ENCODE measurements around the gene ADSL. TPM values are rescaled to one million over a fixed set of nuclear protein-coding genes. Genes with fewer than 3 reads are reported as not detected.

The ADSL gene
- total and polyA plus RNA-seq, 2 of the 4 experiments (the other 2 are of a cell fraction), result 93.6 to 229 TPM

- Histone ChIP-seq H3K4me3 (ENCODE audit: insufficient read depth, low read depth, low read length) (no peak overlapping the region), H4K20me1 (ENCODE audit: insufficient read depth, low read length) (peaks cover 4% of the 10 kb centered on the region; the same call in 1 of the 2 replicates), H3K27ac (ENCODE audit: insufficient read depth, low read length) (no peak overlapping the region), H4K5ac (ENCODE audit: low read depth, low read length) (no peak overlapping the region), H3K9ac (ENCODE audit: low read depth, low read length) (no peak overlapping the region), H3K4me1 (ENCODE audit: control insufficient read depth, insufficient read depth, low read length) (no peaks in the 10 kb centered on the region), H3K4ac (ENCODE audit: low read depth, low read length) (no peak overlapping the region), H3K56ac (ENCODE audit: extremely low read depth, insufficient read depth, low read length) (no peak overlapping the region), H4K91ac (ENCODE audit: insufficient read depth, low read depth, low read length) (no peak overlapping the region), H2AK9ac (replicated peaks; ENCODE audit: low read depth, low read length, poor library complexity) (no peak overlapping the region), H2BK15ac (ENCODE audit: low read depth, low read length) (no peak overlapping the region), H3K4me2 (ENCODE audit: low read depth, low read length) (no peak overlapping the region), H3K9me1 (ENCODE audit: insufficient read depth, low read length) (peaks cover 11% of the 10 kb centered on the region), H3K27me3 (ENCODE audit: control insufficient read depth, insufficient read depth, low read length) (no peaks in the 10 kb centered on the region), H4K8ac (ENCODE audit: low read depth in 2 of 2, low read length in 2 of 2) (no peak overlapping the region), H3K9me3 (ENCODE audit: control insufficient read depth, insufficient read depth, low read length) (no peaks in the 10 kb centered on the region), H2AFZ (replicated peaks; ENCODE audit: low read length, poor library complexity) (no peak overlapping the region), H3K23ac (ENCODE audit: low read depth, low read length) (no peak overlapping the region), H2BK120ac (ENCODE audit: low read depth, low read length) (no peak overlapping the region), H3K36me3 (ENCODE audit: control insufficient read depth, insufficient read depth, low read length) (peaks cover 33% of the 10 kb centered on the region), H2BK20ac (ENCODE audit: low read depth, low read length) (no peak overlapping the region), H3K14ac (replicated peaks; ENCODE audit: low read depth, low read length) (no peak overlapping the region), H2AK5ac (ENCODE audit: low read depth, low read length) (no peak overlapping the region), H2BK5ac (ENCODE audit: low read depth, low read length, poor library complexity, severe bottlenecking) (no peak overlapping the region), H3K18ac (ENCODE audit: low read depth, low read length) (no peak overlapping the region), H3K79me1 (ENCODE audit: low read depth in 1 of 2, low read length in 2 of 2) (peaks cover 11 to 32% of the 10 kb centered on the region in 2 experiments)
- intact Hi-C loops (cut with micrococcal nuclease) (no loop called here), dilution Hi-C loops (cut with HindIII; ENCODE audit: low sequenced_read_pairs, unreplicated experiment) (no loop called here), in situ Hi-C loops (cut with MboI; ENCODE audit: low sequenced_read_pairs) (no loop called here)
- WGBS, 2 experiments (ENCODE audit: extremely low coverage in 2 of 2, insufficient read length in 1 of 2), result no CpG with 5 or more reads among the region's 3 CpGs
- BruUV-seq (replicated peaks), result no TSS peak
- DNase-seq (no peak), ATAC-seq (ENCODE audit: low read depth) (no peak)
- no peak for TF ChIP-seq SMC3 (IDR thresholded peaks at IDR 0.05; ENCODE audit: low read depth, low read length)
- TF ChIP-seq FOS (IDR thresholded peaks at IDR 0.05; ENCODE audit: low read depth, low read length), result no peak
- TF ChIP-seq, protein P1, sequence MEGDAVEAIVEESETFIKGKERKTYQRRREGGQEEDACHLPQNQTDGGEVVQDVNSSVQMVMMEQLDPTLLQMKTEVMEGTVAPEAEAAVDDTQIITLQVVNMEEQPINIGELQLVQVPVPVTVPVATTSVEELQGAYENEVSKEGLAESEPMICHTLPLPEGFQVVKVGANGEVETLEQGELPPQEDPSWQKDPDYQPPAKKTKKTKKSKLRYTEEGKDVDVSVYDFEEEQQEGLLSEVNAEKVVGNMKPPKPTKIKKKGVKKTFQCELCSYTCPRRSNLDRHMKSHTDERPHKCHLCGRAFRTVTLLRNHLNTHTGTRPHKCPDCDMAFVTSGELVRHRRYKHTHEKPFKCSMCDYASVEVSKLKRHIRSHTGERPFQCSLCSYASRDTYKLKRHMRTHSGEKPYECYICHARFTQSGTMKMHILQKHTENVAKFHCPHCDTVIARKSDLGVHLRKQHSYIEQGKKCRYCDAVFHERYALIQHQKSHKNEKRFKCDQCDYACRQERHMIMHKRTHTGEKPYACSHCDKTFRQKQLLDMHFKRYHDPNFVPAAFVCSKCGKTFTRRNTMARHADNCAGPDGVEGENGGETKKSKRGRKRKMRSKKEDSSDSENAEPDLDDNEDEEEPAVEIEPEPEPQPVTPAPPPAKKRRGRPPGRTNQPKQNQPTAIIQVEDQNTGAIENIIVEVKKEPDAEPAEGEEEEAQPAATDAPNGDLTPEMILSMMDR (conservative IDR thresholded peaks at IDR 0.05; ENCODE audit: low read depth, low read length), result no peak
- TF ChIP-seq CHD1 (IDR thresholded peaks at IDR 0.05; ENCODE audit: low read depth, low read length), result no peak
- TF ChIP-seq POLR2A (IDR thresholded peaks at IDR 0.05; ENCODE audit: low read depth, low read length), result no peak
- no peak for TF ChIP-seq USF2 (IDR thresholded peaks at IDR 0.05; ENCODE audit: low read depth, low read length)
- no peak for TF ChIP-seq CEBPB (IDR thresholded peaks at IDR 0.05; ENCODE audit: low read depth, low read length)
- no peak for TF ChIP-seq ELK1 (IDR thresholded peaks at IDR 0.05; ENCODE audit: borderline replicate concordance, low read depth, low read length)
- TF ChIP-seq MXI1 (IDR thresholded peaks at IDR 0.05; ENCODE audit: borderline replicate concordance, low read depth, low read length), result no peak
- no peak for TF ChIP-seq NFE2L2 (IDR thresholded peaks at IDR 0.05; ENCODE audit: low read depth, low read length)
- TF ChIP-seq RFX5 (IDR thresholded peaks at IDR 0.05; ENCODE audit: low read depth, low read length), result no peak
- no peak for TF ChIP-seq BHLHE40 (IDR thresholded peaks at IDR 0.05; ENCODE audit: low read depth, low read length)
- no peak for TF ChIP-seq RCOR1 (IDR thresholded peaks at IDR 0.05; ENCODE audit: insufficient replicate concordance, low read length)
- TF ChIP-seq MAZ (IDR thresholded peaks at IDR 0.05; ENCODE audit: borderline replicate concordance, low read depth, low read length), result no peak
- no peak for TF ChIP-seq MAFK (IDR thresholded peaks at IDR 0.05; ENCODE audit: low read depth, low read length)
- TF ChIP-seq RAD21 (IDR thresholded peaks at IDR 0.05; ENCODE audit: low read length), result no peak
- POLR2A ChIA-PET (ENCODE audit: unreplicated experiment), result no interaction called here
- CTCF ChIA-PET, result no interaction called here
Observed at GRCh38 chr22:40368836-40369235, 22.5 kb downstream of the ADSL start.
